Epithelial cell of esophagus (primary cell): ENCODE results near the gene SLC25A43.

ENCODE experiments used
- DNase-seq: peaks from one replicate; pipeline ENCODE4 v3.0.0; 2010; ENCODE audit warnings: low read depth
- H3K4me3 ChIP-seq: 2 replicates; pipeline ENCODE4 v1.5.1; 2011; ENCODE audit warnings: mild to moderate bottlenecking, low read length, control low read depth
- TF ChIP-seq, protein P1 (sequence below): IDR thresholded peaks from 2 replicates; pipeline ENCODE4 v1.5.1; 2011; ENCODE audit warnings: low read depth, mild to moderate bottlenecking, low read length, control low read depth, inconsistent platforms; ENCODE audit not compliant: insufficient read depth; ENCODE audit errors: missing control alignments

The SLC25A43 gene

DNA sequence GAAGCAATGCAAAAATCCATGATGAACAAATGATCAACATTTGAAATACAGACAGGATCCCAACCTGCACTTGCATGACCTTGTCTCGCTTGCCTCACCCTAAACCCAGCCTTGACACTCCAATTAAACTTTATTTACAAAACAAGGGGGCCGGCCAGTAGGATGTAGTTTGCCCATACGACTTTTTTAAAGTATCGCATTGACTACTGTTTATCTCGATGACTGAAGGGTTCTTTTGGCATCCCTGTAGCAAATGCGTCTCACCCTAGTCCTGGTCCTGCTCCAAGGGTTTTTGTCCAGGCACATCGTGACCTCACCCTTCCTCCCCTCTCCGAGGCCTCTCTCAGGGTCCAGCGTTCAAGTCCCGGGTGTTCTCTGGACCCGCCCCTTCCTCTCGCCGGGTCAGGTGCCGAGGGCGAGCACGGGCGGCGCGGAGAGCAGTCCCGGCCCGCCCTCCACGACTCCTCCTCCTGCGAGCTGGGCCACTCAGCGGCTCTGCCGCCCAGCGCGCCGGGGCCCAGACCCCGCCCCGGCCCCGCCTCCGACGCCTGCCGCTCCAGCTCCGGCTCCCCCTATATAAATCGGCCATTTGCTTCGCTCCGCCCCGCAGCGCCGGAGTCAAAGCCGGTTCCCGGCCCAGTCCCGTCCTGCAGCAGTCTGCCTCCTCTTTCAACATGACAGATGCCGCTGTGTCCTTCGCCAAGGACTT, 68.9 kb downstream of the SLC25A43 start, which contains the start of gene SLC25A5:
Gene SLC25A5 (plus strand): TSS at position 603 of the 709 bp plus-strand sequence. CDS start 72 bp downstream, at position 675.
- peak within 1 kb of the TSS; percentile 79 for H3K4me3 ChIP-seq
- TF ChIP-seq, protein P1, sequence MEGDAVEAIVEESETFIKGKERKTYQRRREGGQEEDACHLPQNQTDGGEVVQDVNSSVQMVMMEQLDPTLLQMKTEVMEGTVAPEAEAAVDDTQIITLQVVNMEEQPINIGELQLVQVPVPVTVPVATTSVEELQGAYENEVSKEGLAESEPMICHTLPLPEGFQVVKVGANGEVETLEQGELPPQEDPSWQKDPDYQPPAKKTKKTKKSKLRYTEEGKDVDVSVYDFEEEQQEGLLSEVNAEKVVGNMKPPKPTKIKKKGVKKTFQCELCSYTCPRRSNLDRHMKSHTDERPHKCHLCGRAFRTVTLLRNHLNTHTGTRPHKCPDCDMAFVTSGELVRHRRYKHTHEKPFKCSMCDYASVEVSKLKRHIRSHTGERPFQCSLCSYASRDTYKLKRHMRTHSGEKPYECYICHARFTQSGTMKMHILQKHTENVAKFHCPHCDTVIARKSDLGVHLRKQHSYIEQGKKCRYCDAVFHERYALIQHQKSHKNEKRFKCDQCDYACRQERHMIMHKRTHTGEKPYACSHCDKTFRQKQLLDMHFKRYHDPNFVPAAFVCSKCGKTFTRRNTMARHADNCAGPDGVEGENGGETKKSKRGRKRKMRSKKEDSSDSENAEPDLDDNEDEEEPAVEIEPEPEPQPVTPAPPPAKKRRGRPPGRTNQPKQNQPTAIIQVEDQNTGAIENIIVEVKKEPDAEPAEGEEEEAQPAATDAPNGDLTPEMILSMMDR: no peak
- peak; percentile 84 for DNase-seq

GRCh38 chrX:119468551-119469312, 69.6 kb downstream of the SLC25A43 start:
- H3K4me3 ChIP-seq: peak overlapping the region; percentile 79

DNA sequence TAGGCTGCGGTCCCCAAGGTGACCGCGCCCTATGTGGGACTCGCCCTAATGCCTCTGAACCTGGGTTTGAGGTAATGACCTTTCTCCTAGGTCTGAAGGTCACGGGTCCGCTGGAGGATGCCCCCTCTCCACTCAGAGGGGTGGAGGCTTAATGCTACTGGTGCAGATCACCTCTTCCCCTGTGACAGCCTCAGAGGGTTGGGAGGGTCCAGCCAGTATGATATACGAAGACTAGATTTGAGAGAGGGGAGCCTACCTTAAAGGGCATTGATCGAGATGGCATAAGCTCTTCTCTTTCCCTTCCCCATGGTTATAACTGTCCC, 70.1 kb downstream of the SLC25A43 start:
- H3K4me3 ChIP-seq: peak overlapping the region; percentile 67
- TF ChIP-seq, protein P1: no peak
- DNase-seq: no peak

More at GRCh38 chrX:119468551-119469312, 69.6 kb downstream of the SLC25A43 start:
- TF ChIP-seq, protein P1: peak; percentile 43
- peak; percentile 81 for DNase-seq

GRCh38 chrX:119474615-119475388, 75.7 kb downstream of the SLC25A43 start:
- TF ChIP-seq, protein P1: no peak
- no peak overlapping the region for H3K4me3 ChIP-seq
- DNase-seq: no peak

- peak; percentile 52 for DNase-seq
- TF ChIP-seq, protein P1: no peak
- H3K4me3 ChIP-seq: no peak overlapping the region
Observed at GRCh38 chrX:119475389-119476101, 76.4 kb downstream of the SLC25A43 start.

DNA sequence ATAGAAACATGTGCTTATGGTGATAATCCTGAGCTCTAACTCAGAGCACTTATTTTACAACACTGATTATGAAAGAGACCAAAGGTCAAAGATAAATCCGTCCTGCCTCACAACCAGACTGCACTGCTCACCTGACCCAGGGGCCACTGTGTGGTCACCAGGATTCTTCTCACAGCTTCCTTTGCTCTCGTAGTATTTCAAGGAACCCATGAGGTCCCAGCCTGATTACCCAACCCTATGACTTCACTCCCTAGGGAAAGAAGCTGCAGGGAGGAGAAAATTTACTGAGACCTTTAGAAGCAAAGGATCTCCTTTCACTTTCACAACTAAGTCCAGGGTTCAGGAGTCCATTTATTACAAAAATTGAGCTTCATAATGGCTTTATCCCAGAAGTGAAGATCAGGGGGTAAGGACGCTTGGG, 78.7 kb downstream of the SLC25A43 start:
- no peak overlapping the region for H3K4me3 ChIP-seq
- TF ChIP-seq, protein P1: no peak
- peak; percentile 60 for DNase-seq
